Activated effector memory CD4-positive, alpha-beta T cell treated with anti-CD3 and anti-CD28 coated beads, Interleukin-2, amount 50 U/mL, for 16 hours (primary cell): ENCODE data around the gene FOXP1.
"Not testable (repeated sequence)": the region's sequence is repeated elsewhere in the genome, so short reads cannot be mapped to it uniquely, and the experiment has no call there.

Source experiments
- DNase-seq: peaks from one replicate; pipeline ENCODE4 v3.0.0-alpha.2; 2020

FOXP1 gene

GRCh38 chr3:70982700-70983140 is 600.8 kb downstream of the FOXP1 start:
- DNase-seq, result peak; percentile 68

- DNase-seq, result no peak
These were observed 601.2 kb downstream of the FOXP1 start for GRCh38 chr3:70982284-70982683.

GRCh38 chr3:70981231-70981880 is 602.2 kb downstream of the FOXP1 start:
- no peak for DNase-seq

DNA sequence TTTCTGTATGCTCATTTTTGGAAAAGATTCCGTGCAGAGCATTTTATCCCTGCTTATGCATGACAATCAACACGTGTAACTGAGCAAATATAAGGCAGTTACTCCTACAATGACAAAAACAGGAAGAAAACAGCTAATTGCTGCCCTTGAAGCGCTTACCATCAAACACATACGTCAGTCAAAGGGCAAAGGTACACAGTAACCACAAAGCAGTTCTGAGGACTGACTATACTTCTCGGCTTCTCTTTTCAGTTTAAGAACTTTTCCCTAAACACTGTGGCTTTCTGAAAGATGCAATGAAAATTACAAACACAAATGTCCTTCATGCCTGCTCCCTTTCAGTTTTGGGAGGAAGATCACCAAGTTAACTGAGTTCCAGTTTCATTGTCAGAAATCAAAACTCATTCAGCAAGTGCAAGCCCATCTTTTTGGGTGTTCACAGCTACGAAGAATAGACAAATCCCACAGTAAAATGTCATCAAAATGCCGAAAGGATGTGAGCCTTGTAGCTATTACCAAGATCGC is 602.8 kb downstream of the FOXP1 start:
- DNase-seq, result no peak

GRCh38 chr3:70979983-70980645 is 603.4 kb downstream of the FOXP1 start:
- no peak for DNase-seq

DNA sequence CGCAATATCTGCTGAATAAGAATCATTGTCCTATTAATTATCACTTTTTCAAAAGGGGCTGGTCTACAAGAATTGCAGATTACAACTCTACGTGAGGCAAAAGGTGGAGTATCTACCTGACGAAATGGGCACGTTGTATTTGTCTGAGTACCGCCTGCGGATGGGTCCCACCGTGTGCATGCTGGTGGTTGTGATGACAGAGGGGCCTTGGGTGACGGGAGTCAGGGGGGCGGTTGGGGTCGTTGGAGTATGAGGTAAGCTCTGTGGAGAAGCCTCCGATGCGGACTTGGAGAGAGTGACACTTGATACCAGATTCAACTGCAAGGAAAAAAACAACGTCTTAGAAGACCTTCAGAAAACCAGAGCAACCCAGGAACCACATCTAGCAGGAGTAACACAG is 605.8 kb downstream of the FOXP1 start:
- DNase-seq, result no peak

DNA sequence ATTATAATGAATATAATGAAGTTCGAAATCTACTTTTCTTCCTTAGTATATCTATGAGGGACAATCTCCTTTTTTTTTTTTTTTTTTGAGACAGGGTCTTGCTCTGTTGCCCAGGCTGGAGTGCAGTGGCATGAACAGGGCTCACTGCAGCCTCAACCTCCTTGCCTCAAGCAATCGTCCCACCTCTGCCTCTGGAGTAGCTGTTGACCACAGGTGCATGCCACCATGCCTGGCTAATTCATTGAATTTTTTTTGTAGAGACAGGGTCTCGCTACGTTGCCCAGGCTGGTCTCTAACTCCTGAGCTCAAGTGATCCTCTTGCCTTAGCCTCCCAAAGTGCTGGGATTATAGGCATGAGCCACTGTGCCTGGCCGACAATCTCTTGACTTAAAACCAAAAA is 607.5 kb downstream of the FOXP1 start:
- not testable (repeated sequence) for DNase-seq

DNA sequence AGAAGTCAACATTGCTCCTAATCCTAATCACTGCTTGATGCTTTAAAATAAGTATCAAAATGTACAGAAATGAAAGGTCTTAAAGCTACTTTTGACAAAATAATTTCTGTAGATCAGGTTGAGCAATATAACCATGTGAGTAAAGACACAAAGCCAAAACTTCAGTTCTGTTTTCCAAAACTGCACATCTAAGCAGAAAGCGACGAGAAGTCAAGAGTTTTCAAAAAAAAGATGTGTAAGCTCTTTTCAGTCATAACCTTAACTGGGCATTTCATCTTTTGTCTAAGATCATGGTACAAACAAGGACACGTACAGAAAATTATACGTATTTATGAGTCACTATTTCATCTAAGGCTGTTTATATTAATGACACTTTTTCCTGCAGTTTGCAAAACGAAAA is 608.8 kb downstream of the FOXP1 start:
- no peak for DNase-seq

GRCh38 chr3:70973558-70973957 is 610.0 kb downstream of the FOXP1 start:
- no peak for DNase-seq

DNA sequence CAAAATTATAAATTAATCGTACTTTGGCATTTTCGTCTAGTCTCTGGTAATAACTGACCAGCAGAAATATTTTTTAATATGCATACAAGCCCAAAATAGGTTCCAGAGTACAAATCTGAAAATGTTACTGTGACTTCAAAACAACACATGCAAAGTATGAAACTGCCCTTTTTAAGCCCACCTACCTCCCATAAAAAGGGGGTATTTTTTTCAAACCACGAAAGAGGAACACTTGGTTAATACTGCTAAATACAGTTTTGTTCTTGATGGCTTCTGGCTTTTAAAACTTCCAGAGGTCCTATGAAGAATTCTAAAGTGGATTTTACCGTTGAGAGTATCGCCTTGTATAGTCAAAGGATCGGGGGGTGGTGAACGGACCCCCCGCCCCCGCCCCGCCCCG is 610.7 kb downstream of the FOXP1 start:
- DNase-seq, result no peak

DNA sequence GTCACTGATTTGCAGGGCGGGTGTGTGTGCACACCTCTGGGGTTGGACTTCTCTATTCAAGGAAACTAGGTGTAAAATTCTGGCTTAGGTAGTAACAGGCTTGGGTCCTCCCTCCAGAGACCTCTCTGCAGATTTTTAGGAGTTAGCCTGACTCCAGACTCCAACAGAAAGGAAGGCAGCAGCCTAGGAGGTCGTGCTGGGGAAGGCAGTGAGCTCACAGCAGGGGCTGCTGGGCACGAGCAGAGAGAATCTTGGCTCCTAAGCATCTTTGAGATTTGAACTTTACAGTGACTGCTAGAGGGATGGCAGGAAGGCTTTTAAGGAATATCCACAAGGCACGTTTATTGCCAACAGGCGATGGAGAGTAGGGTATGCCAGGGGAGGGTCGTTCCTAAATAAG is 612.6 kb downstream of the FOXP1 start:
- DNase-seq, result no peak

DNA sequence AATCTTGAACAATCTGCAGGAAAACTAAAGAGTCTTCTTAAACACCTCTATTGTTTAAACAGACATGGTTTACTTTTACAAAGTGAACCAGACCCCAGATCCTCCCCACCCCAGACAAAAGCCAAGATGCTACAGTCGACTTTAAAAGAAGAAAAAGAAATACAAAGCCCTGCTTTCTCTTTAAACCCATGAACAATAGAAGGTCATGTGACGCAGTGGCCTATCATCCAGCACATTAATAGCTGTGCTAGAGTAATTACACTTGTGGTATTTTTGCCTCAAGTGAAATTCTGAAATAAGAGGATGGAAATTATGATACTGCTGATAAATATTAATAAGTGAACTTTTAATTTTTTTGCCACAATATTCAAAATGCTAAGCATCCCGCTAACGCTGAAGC is 613.4 kb downstream of the FOXP1 start:
- DNase-seq, result no peak

DNA sequence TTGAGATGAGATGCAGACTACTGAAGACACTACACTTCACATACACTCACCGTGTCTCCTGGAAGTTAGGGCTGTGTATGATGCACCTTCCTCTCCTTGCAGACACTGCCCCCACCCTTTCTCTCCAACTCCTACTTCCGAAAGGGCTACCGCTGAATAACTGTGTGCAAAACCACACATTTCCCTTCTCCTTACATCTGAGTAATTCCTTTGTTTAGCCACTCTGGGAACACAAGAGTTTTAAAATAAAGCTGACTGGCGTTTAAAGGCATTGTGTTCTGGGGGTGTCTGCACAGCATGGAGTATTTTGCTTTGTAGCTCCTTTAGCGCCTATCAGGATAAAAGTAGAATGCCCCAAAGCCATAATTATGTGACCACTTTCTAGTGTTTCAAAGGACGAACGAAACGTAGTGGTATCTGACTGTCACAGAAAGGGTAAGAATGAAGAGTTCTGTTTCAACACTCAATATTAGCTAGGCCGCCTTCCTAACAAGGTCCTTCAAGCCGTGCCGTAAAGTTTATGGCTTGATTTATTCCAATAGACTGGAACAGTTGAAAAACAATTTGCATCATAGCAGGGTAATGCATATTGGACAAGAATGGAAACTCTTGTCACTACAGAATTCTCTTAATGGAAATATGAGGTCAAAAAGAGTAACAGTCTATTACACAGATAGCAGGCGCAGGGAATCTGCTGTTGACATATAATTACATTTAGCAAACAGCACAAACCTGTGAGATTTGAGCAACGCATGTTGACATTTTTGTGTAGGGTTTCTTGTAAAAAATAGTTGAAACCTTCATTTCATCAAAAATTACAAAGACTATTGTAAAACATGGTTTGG is 619.9 kb downstream of the FOXP1 start:
- DNase-seq, result no peak

DNA sequence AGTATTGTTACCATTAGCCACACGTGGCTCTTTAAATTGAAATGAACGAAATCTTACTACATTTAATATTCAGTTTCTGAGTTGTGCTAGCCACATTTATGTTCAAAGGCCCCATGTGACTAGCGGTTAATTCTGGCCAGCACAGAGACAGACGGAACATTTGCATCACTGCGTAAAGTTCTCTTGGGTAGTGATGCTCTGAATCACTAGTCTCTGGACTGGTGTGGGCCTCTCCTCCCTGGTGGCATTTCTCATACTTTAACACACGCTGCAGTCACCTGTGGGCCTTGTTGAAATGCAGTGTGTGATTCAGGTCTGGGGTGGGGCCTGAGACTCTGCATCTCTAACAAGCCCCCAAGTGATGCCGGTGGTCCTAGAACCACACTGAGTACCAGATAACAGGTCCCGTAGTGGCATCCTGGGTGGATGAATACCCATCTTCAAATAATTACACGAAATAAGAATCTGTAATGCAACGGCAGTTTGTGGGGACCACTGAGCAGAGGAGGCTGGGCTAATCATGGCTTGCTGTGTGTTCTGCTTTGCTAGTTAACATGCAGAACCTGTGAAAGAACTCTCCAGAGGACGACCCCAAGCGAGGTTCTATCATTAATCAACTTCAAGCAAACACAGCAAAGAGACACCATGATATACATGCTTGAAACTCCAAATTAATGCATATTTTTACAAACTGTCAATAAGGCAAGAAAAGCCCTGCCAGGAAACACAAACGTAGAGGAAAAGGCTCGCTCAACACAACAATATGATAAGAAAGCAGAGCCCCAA is 623.8 kb downstream of the FOXP1 start:
- DNase-seq, result no peak

DNA sequence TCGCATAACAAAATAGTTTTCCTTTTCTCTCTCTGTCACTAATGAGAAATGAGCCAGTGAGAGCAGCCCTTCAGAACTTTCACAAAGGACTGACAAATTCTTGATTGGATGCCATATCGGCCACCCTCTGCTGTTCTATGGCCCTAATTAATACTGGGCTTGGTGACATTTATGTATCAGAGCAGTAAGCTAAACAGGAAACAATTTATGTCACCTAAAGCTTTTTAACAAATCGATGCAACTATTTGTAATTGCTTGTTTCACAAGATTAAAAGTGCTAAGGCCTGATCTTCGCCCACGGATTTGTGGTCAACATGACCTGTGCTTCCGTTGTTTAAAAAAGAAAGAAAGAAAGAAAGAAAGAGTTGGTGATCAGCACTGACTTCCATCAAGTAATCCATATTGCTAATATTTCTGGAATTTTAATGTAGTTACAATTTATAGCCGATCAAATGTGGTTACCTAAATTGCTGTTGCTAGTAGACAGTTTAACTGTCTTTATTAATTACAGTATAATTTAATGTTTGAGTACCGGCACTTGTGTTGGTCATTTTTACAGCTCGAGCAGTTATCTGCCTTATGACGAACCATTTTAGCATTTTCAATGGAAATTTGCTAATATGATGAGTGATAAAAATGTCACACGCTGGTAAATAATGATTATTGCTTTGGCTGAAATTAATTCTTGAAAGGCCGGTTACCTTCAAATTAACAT is 631.3 kb downstream of the FOXP1 start:
- no peak for DNase-seq

DNA sequence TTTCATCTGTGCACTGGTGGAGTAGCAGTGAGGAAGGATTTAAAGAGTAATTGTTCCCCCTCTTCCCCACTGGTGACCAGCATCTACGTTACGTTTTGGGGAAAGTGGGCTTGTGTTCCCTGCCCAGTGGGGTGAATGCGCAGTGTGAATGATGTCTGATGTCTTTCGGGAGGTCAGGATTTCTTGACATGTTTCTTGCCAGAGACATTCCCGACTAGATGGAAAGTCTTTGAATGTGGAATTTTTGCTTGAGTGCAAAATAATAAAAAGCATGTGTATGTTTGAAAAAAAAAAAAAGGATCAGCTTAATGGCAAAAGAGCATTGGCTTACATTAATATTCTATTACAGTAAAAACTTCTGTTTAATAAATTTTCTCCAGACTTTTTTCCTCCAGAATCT is 632.2 kb downstream of the FOXP1 start:
- no peak for DNase-seq

- no peak for DNase-seq
These were observed 635.9 kb downstream of the FOXP1 start for GRCh38 chr3:70947579-70947978.

DNA sequence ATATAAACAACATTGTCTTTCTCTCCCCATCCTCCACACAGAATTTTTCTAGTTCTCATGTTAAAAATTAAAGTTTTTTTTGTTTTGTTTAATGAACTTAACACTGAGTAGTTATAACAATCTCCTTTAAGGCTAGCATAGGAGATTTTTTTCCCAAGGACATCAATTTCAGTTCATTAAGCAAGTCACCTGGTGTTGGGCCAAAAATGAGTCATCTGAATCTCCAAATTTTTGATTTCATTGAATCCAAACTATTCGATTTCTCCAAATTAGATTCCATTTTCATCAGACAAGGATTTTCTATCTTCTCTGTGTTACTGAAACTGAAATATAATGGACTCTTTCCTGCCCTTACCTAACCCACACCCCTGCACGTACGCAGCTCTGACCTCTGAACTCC is 639.6 kb downstream of the FOXP1 start:
- DNase-seq, result no peak

DNA sequence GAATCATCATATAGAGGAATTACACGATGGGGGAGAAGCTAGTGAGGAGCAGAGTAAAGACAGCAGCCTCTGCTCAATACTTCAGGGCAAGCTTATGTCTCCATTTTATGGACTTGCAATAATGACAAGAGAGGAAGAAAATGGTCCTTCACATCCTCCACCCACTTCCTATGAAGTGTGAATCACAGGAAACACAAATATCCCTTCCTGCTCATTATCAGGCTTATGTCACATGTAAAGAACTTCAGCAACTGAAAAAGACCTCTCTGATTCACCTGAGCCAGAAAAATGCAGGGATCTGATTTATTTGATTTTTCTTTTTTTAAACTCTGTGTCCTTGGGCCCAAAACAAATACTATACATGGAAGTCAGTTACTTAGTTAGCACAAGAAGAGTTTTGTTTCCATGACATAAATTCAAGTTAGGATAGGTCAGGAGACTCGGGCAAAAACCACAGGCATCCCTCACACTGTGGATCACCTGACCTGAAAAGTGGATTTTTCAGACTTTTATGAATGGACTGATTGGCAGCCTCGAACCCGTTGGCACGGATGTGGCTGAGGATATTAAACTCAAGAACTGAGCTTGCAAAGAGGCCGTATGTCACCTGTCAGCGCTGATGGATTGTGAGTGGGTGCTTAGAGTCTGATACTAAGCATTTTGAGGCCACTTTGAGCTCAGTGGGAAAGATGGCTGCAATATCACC is 650.3 kb downstream of the FOXP1 start:
- DNase-seq, result no peak

DNA sequence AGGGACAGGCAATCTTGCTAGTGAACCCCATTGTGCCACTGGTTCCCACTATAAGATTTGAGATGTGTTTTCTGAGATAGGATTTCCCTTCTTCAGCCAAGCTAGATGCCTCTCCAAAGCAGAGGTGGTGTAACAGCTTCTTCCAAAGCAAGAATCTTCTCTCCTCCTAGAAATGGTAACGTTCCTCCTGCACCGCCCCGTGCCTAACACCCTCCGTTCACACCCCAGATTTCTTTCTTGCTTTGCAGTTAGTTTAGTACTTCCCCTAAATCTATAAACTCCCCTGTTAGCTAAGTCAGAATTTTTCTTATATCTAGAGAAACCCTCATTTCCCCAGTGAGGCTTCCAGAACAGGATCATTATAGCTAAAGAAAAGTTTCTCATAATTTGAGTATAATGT is 653.5 kb downstream of the FOXP1 start:
- DNase-seq, result no peak

- no peak for DNase-seq
These were observed 656.3 kb downstream of the FOXP1 start for GRCh38 chr3:70927239-70927638.

DNA sequence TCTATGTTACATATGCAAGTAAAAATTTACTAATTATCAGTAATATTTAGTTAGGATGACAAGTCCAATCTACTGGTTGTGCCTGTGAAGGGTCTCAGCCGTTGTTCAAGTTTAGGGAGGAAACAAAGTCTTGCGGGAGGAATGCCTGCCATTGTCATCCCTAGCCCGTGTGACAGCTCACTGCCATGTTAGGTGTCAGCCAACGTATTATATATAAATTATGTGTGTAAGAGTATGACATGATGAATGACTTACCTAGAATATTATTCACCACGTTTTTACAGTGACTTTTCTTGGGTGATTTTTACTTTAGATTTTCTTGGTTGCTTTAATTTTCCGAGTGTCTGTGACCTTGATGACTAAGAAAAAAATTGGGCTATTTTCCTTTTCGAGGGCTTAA is 656.7 kb downstream of the FOXP1 start:
- DNase-seq, result no peak
